NCI-H2196 (cell line): ENCODE data around the gene ARHGAP31.
"Not testable (repeated sequence)": the region's sequence is repeated elsewhere in the genome, so short reads cannot be mapped to it uniquely, and the experiment has no call there.

Source experiments
- DNase-seq: peaks from one replicate; lab custom pipeline; 2025; ENCODE audit not compliant: unreplicated experiment; lab: John Stamatoyannopoulos, UW

Gene ARHGAP31

DNA sequence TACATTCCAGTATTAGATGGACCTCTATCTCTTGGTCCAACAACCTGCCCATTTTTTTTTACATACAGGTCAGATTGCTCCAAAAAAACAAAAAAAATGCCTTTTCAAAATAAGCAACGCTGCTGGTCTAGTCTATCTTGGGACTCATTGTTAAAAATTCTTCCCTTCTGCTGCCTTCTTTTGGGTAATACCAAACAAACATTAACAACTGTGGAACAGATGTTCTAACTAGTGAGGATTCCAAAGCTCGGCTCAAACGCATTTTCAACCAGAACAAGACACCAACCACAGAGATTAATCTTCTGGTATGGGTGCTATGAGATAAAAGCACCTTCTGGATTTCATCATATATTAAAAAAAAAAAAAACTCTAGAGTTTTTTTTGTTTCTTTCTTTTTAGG is 24.7 kb downstream of the ARHGAP31 start:
- DNase-seq, result no peak

DNA sequence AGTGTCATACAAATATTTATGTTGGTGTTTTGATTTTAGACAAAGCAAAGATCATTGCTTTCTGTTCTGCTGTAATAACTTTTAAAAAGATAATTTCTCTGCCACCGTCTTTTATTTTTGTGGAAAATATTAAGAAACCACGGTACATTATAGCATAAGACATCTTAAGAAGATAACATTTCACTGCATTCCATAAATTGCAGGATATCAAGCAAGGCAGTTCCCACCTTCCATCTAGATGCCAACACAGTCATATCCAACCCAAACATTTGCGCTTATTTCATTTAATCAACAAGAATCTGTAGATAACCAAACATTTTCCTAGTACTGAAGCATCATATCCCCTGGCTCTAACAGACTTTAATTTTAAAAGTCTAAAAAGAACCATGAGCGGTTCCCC is 25.1 kb downstream of the ARHGAP31 start:
- DNase-seq, result no peak

DNA sequence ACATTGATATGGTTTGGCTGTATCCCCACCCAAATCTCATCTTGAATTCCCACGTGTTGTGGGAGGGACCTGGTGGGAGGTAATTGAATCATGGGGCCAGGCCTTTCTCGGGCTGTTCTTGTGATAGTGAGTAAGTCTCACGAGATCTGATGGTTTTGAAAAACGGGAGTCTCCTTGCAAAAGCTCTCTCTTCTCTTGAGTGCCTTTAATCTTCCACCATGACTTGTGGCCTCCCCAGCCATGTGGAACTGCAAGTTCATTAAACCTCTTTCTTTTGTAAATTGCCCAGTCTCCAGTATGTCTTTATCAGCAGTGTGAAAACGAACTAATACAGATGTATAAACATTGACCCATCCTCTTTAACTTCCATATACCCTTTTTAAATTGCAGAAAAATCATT is 26.6 kb downstream of the ARHGAP31 start:
- not testable (repeated sequence) for DNase-seq

DNA sequence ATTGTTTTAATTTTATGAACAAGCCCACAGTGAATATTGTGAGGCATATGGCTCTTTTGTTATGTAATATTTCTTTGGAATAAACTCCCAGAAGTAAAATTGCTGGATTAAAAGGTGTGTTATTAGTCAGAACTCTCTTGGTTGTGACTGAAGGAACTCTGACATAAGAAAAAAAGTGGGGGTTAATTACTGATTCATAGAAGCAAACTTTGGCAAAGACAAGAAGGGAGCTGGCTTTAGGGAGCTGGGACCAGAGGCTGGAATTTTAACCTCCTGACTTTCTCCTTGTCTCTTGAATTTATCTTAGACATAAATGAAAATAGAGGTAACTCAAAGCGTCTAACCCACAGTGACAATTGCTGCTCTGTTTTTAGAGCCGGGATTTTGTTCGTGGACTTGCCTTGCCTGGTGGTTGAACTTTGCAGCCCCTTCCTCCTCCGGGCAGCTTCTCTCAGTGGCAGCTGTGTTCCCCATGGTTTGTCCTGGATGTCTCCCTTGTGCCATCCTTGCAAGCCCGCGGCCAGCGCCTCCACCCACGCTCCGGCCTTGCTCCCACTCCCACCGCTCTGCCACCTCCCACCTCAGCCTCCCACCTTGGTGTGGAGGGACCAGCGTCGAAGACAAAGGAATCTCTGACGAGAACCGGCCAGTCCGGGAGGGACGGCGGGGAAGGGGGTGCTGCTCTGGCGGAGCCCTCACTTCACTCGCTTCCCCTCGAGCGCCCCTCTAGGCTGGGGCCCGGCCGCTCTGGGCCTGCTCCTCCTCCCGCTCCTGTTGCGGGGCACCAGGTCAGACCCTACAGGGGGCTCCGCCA is 28.0 kb downstream of the ARHGAP31 start:
- no peak for DNase-seq

DNA sequence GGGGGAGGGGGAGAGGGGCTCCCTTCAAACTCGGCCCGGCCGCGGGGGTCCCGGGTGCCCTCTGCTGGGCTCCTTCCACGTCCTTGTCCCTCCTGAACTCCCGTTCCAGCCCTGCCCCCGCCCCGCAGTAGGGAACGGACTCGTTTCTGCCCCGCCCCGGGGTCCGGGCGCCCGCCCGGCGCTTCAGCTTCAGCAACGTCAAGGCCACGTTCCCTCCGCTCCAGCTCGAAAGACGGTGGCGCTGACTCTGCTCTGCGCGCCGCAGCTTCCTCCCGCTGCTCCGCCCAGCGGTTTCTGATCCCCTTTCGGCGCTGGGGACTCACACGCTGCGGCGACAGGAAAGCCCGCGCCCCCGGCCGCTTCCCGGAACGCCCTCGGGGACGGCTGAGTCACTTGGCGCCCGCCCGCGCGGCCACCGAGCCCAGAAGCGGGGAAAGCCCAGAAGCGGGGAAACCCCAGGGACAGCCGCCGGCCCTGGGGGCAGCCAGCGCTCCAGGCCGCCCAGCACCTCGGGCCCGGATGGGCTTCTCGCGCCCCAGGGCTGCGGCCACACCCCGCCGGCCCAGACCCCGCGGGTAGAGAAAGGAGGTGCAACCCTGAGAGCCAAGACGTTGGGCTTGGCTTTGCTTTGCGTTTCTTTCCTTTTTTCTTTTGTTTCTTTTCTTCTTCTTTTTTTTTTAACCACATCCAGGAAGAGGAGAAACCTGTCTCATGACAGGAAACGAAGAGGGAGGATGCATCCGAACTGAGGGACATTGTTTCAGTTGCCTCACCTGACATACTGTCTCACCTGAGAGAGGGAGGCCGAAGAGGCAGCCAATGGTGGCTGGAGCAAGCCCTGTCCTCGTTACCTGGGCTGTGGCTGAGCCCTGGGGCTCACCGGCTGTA is 28.9 kb downstream of the ARHGAP31 start:
- DNase-seq, result peak; percentile 77

DNA sequence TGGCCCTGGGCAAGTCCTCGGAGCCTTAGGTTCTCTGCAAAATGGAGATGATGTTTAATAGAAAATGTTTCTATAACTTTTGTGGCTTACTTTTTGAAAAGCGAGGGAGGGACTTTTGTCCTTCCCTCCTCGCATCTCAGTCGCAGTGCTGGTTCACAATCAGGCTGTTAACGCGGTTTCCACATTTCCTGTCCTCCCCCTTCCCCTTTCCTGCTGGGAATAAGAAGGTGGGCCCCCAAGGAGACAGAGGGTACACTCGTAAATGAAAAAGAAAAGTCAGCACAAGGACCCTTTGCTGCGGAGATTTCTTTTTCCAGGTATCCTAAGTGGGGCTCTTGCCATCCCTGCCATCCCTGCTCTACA is 29.5 kb downstream of the ARHGAP31 start:
- DNase-seq, result no peak

DNA sequence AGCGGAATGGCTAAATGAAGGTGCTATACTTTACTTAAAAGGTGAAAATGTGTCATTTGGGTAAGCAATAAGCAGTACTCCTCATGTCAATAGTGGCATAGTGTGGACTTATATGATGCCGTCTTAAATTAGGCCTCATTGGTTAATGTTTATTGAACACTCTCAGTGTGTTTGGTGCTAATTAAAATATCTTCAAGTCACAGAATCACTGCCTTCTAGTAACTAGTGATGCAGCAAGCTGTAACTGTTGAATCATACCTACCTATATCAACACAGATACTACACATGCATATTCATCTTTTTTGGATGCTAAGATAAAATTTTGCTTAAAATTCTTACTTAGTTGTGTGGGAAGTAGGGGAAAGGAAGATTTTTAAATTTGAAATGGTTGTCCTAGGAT is 30.7 kb downstream of the ARHGAP31 start:
- no peak for DNase-seq

DNA sequence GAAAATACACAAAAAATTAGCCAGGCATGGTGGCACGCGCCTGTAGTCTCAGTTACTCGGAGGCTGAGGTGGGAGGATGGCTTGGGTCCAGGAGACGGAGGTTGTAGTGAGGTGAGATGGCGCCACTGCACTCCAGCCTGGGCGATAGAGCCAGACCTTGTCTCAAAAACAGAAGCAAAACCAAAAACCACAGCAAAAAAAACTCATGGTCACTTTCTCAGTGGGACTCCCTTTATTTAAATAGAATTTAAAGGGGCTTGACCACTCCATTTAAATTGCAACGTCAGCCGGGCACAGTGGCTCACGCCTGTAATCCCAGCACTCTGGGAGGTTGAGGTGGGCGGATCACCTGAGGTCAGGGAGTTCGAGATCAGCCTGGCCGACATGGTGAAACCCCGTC is 32.8 kb downstream of the ARHGAP31 start:
- no peak for DNase-seq

DNA sequence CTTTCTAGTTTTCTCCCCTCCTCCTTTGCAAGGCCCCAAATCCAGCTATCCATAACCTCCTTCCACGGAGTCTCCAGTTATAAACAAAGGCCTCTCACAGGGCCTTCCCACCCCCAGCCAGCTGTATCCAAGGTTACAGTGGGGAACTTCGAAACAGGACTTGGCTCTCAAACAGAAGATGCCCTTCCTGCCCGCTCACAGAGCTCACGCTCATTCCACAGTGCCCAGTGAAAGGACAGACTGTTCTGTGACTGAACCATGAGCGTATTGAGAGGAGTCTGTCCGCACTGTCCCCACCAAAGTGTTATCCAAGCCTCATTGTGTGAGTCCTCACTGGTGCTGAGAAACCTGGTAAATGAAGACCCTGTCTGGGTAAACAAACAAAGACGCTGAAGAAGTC is 35.4 kb downstream of the ARHGAP31 start:
- no peak for DNase-seq

DNA sequence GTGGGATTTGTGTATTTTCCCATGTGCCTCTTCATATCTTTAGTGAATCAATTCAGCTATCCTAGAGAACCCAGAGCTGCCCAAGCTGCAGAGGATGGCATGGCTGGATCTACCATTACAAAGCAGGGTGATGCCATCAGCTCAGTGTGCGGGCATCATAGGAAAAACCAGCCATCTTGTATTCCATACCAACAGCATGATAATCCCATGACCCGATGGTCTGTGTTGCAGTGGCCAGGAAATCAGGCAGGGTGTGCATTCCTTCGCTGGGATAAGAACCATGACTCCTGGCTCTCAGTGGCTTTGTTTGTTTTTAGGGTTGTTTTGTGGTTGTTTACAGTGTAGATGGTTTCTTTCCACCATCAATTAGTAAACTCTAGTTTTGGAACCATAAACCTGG is 36.0 kb downstream of the ARHGAP31 start:
- no peak for DNase-seq

DNA sequence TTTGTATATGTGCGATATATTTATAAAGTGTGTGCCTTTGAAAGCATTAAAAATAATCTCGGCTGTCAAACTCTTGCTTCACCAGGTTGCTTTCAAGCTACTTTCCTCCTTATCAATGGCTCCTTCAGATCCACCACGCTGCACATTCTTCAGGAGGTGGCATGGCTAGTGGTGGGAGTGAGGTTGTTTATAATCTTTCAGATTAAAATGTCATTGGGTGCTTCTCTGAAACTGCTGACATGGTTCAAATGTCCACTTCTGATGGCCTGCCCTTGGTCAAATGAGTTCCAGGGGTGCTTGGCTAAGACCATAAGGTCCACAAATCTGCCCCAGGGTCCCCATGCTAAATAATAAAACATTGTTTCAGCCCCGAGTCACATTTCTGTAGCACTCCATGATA is 36.7 kb downstream of the ARHGAP31 start:
- DNase-seq, result no peak

DNA sequence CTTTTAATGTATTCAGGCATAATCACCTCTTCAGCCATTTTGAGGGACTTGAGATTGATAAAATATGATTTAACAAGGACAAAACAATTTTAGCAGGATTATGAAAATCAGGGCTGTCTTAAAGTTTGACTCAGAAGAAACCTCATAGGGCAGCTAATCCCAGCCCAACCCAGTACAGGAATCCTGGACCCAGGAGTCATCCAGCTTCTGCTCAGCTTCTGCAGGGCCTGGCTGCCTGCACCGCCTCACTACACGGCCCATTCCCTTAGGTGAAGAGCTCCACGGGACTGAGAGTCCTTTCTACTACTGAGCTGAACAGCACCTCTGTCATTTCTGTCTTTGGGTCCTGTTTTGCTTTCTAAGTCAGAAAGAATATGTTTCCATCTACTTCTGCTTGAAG is 37.5 kb downstream of the ARHGAP31 start:
- no peak for DNase-seq

DNA sequence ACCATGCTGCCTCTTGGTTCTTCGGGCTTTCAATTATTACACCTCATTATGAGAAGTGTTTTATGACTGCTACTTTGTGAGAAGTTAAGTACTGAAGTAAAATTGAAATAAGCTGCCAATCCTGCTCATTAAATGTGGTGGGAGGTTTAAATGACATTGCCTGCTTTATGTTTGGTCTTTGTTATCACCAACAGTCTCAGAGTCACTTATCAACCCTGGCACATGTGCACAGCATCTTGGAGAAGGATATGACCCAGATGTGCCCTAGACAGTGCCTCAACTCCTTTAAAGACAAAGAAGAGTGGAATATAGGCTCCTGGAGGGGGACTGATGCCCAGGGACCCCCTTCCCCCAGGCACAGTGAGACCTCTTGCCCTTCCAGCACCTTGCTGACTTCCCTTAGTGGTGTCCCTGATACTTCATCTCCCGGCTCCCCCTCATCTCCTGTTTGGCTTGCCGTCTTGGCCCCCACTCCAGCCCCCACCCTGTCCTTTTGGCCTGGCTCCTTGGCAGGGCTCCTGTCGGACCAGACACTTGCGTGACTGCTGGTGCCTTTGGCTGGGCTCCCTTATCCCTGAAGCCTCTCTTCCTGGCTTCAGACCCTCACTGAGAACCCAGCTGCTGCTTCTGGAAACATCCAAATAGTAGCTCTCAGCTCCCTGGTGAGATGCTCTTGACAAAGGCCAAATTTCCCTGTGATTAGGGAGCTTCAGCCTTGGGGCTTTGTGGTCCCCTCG is 39.8 kb downstream of the ARHGAP31 start:
- no peak for DNase-seq

DNA sequence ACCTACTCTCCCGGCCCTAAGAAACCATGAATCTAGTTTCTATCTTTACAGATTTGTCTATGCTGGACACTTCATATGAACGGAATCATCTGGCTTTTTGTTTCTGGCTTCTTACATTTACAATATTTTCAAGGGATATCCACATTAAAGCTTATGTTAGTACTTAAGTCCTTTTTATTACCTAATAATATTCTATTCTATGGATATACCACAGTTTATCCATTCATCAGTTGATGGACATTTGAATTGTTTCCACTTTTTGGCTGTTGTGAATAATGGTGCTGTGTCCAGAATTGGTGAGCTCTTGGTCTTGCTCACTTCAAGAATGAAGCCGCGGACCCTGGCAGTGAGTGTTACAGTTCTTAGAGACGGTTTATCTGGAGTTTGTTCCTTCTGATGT is 42.6 kb downstream of the ARHGAP31 start:
- DNase-seq, result no peak

DNA sequence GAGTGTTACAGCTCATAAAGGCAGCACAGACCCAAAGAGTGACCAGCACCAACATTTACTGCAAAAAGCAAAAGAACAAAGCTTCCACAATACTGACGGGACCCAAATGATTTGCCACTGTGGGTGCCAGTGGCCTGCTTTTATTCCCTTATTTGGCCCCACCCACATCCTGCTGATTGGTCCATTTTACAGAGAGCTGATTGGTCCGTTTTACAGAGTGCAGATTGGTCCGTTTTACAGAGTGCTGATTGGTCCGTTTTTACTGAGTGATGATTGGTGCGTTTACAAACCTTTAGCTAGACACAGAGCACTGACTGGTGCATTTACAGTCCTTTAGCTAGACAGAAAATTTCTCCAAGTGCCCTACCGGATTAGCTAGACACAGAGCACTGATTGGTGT is 43.2 kb downstream of the ARHGAP31 start:
- not testable (repeated sequence) for DNase-seq

DNA sequence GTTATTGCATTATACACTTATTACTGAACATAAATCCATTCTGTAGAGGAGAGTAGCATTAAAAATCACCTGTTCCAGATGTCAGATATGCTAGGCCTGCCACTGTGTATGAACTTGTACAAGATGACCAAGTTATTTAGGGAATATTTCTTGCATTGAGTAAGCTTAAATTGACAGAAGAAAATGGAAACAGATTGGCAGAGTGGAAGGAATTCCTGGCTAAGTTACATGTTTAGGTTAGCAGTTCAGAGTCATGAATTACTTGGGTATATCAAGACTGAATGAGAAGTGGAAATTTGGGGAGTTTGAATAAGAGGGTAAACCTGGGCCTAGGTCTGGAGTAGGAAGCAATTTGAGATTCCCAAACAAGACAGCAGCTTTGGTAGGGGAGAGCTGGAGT is 44.6 kb downstream of the ARHGAP31 start:
- DNase-seq, result no peak

DNA sequence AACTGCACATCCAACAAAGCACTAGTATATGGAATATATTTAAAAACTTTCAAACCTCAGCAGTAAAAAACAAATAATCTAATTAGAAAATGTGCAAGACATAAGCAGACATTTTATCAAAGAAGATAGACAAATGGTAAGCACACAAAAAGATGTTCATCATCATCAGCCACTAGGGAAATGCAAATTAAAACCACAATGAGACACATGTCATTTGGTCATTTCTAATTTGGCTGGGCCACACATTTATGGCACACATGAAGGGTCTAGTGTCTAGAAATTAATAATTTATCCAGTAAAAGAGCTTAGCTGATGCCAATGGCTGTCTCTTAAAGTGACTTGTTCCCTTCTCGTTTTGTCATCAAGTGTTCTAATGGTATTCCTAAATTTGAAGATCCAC is 45.8 kb downstream of the ARHGAP31 start:
- DNase-seq, result no peak

DNA sequence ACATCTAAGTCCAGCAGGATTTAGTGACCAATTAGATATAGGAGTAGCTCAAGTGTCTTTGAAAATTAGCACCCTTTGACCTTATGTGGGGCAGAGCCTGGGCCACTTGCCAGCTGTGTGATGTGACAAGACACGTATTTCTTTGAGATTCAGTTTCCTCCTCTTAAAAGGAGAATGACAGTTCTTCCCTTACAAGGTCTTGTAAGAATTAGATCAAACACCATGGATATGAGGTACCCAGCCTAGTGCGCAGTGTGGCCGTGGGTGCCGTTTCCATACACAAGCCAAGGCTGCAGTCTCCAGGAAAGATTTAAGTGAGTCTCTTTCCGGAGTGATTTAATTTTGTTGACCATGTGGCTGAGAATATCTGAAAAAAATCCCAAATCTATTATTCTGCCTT is 46.3 kb downstream of the ARHGAP31 start:
- DNase-seq, result no peak

DNA sequence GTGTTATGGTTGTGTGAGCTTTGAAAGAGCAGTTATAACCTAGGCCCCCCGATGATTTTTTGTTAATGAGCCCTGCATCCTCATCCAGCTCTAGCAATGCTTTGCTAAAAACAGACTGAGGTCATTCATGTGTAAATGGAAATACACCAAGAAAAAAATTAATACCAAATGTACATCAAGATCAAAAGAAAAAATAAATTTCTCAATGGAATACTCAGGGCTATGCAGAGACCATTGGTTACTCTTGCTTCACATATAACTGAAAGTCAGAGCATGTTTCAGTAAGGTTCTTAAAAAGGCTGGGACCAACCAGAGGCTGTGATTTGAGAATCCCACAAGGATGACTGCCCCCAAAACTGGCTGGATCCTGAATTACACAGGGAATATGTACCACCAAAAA is 48.0 kb downstream of the ARHGAP31 start:
- no peak for DNase-seq

DNA sequence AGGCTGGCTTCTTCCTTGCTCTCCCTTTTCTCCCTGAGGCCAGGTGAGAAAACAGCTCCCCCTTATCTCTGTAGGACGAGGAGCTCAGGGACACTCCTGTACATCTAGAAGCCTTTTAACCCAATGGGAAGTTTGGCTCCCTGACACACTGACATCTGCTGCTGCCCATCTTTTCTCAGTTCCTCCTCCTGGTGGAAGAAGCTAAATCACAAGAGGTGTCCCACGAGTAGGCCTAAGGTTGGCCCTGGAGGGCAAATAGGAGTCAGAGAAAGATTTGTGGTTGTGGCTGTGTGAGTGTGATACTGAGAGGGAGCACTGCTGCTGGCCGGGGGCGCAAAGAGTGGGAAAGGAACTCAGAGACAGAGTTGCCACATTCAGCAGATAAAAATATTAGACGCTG is 49.5 kb downstream of the ARHGAP31 start:
- DNase-seq, result no peak

DNA sequence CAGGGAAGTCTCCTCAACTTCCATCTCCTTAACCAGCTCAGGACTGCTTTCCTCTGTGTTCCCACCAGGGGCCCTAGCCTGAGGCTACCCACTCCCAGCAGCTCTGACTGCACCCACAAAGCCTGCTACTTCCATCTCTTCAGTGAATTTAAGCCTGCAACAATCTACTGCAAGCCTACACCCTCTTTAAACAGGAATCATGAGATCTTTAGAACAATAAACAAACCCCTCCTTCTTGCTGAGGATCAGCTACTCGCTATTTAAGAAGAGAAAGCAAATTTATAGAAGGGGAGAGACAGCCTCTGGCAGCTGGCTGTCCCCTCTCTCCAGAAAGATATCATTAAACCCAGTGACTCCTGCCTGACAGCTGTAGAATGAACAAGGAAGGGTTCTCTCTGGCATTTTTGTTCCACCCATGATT is 51.9 kb downstream of the ARHGAP31 start:
- no peak for DNase-seq

DNA sequence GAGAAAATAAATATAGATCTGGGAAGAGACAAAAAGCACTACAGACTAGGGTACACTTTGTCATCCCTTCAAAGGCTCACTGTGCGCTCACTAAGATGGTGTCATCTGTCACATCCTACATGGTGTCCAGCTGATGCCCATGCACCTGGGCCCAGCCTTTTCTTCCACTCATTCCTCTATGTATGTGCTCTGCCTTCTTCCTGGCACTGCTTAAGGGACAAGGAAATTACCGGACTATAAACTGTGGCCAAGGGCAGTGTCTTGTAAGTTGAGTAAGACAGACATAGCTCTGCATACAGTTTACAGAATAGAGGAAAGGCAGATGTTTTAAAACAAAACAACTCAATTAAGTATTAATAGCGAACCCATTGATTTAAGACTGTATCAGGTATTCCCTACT is 52.9 kb downstream of the ARHGAP31 start:
- no peak for DNase-seq
